HEK293 (cell line): ENCODE measurements around the gene CDC42BPA.

ENCODE experiments used
- RBAK ChIP-seq: fragments of 450-650 bp; formaldehyde crosslinking; IDR thresholded peaks from 2 replicates; pipeline ENCODE4 v1.5.1; 2016; ENCODE audit warnings: missing biosample characterization, missing genetic modification characterization
- TCF7L2 ChIP-seq: IDR thresholded peaks from 2 replicates; pipeline ENCODE4 v1.6.1; 2011; ENCODE audit warnings: low read depth, mild to moderate bottlenecking, inconsistent platforms, low read length, moderate library complexity, borderline replicate concordance
- ZNF239 ChIP-seq: fragments of 450-650 bp; formaldehyde crosslinking; IDR thresholded peaks from 2 replicates; pipeline ENCODE4 v1.5.1; 2016; ENCODE audit warnings: missing biosample characterization, missing genetic modification characterization
- ZNF274 ChIP-seq, 2 experiments: fragments of 200-500 bp in 1 of 2; fragments of 450-650 bp in 1 of 2; sonication (Bioruptor generic) in 1 of 2; formaldehyde crosslinking in 1 of 2; IDR thresholded peaks; 2 replicates each; pipeline versions ENCODE4 v1.5.1 to v1.6.1; 2014 to 2016; ENCODE audit warnings: borderline replicate concordance in 1 of 2, inconsistent platforms in 1 of 2, low read length in 1 of 2, missing biosample characterization in 1 of 2, missing genetic modification characterization in 1 of 2
- ZNF350 ChIP-seq: fragments of 450-650 bp; formaldehyde crosslinking; IDR thresholded peaks from 2 replicates; pipeline ENCODE4 v1.5.0; 2017; ENCODE audit warnings: missing biosample characterization, mild to moderate bottlenecking, missing genetic modification characterization
- ZNF677 ChIP-seq: fragments of 450-650 bp; IDR thresholded peaks from 2 replicates; pipeline ENCODE4 v1.5.0; 2018; ENCODE audit warnings: missing biosample characterization, mild to moderate bottlenecking, missing genetic modification characterization, moderate library complexity
- ZSCAN30 ChIP-seq: fragments of 450-650 bp; IDR thresholded peaks from 2 replicates; pipeline ENCODE4 v1.5.1; 2018; ENCODE audit warnings: missing biosample characterization, mild to moderate bottlenecking, missing genetic modification characterization, moderate library complexity
- TF ChIP-seq, protein P1 (sequence below): fragments of 450-650 bp; formaldehyde crosslinking; IDR thresholded peaks from 2 replicates; pipeline ENCODE4 v1.5.1; 2016; ENCODE audit warnings: missing biosample characterization, missing genetic modification characterization
- TF ChIP-seq, protein P2 (sequence below): fragments of 450-650 bp; formaldehyde crosslinking; IDR thresholded peaks from 2 replicates; pipeline ENCODE4 v1.5.1; 2016; ENCODE audit warnings: missing biosample characterization, missing genetic modification characterization

DNA sequence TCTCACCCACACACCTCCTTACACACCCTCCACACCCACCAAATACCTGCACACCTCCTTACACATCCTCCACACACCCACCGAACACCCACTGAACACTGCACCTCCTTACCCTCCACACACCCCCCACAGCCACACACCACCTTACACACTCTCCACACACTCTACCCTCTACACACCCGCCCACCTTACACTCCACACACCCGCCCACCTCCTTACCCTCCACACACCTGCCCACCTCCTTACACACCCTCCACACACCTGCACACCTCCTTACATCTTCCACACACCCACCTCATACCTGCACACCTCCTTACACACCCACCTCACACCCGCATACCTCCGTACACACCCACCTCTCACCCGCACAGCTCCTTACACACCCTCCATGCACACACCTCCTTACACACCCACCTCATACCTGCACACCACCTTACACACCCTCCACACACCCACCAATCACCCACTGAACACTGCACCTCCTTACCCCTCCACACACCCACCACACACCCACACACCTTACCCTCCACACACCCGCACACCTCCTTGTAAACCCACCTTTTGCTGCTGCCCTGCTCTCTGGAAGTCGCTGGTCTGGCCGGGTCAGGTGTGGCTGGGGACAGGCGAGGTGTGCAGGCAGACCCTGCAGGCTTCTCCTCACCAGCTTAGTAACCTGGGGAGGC lies 339.7 kb downstream of the CDC42BPA start:
- no peak for TF ChIP-seq ZNF274 (IDR thresholded peaks at IDR 0.05; ENCODE audit: low read length)
- no peak for TF ChIP-seq ZNF274 (tag by site-specific recombination; IDR thresholded peaks at IDR 0.05; ENCODE audit: borderline replicate concordance)
- TF ChIP-seq, protein P1, sequence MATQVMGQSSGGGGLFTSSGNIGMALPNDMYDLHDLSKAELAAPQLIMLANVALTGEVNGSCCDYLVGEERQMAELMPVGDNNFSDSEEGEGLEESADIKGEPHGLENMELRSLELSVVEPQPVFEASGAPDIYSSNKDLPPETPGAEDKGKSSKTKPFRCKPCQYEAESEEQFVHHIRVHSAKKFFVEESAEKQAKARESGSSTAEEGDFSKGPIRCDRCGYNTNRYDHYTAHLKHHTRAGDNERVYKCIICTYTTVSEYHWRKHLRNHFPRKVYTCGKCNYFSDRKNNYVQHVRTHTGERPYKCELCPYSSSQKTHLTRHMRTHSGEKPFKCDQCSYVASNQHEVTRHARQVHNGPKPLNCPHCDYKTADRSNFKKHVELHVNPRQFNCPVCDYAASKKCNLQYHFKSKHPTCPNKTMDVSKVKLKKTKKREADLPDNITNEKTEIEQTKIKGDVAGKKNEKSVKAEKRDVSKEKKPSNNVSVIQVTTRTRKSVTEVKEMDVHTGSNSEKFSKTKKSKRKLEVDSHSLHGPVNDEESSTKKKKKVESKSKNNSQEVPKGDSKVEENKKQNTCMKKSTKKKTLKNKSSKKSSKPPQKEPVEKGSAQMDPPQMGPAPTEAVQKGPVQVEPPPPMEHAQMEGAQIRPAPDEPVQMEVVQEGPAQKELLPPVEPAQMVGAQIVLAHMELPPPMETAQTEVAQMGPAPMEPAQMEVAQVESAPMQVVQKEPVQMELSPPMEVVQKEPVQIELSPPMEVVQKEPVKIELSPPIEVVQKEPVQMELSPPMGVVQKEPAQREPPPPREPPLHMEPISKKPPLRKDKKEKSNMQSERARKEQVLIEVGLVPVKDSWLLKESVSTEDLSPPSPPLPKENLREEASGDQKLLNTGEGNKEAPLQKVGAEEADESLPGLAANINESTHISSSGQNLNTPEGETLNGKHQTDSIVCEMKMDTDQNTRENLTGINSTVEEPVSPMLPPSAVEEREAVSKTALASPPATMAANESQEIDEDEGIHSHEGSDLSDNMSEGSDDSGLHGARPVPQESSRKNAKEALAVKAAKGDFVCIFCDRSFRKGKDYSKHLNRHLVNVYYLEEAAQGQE (tag by site-specific recombination) = no peak
- no peak for TF ChIP-seq ZNF350 (tag by site-specific recombination)
- TF ChIP-seq TCF7L2 = no peak
- TF ChIP-seq, protein P2, sequence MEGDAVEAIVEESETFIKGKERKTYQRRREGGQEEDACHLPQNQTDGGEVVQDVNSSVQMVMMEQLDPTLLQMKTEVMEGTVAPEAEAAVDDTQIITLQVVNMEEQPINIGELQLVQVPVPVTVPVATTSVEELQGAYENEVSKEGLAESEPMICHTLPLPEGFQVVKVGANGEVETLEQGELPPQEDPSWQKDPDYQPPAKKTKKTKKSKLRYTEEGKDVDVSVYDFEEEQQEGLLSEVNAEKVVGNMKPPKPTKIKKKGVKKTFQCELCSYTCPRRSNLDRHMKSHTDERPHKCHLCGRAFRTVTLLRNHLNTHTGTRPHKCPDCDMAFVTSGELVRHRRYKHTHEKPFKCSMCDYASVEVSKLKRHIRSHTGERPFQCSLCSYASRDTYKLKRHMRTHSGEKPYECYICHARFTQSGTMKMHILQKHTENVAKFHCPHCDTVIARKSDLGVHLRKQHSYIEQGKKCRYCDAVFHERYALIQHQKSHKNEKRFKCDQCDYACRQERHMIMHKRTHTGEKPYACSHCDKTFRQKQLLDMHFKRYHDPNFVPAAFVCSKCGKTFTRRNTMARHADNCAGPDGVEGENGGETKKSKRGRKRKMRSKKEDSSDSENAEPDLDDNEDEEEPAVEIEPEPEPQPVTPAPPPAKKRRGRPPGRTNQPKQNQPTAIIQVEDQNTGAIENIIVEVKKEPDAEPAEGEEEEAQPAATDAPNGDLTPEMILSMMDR = no peak
- TF ChIP-seq ZNF239 (tag by site-specific recombination) = peak; percentile 33; the same call in 1 of the 2 replicates
- TF ChIP-seq ZSCAN30 (tag by site-specific recombination) = no peak
- TF ChIP-seq RBAK (tag by site-specific recombination) = no peak
- no peak for TF ChIP-seq ZNF677 (tag by site-specific recombination)
